ENCODE measurements around the gene GOLGA8J. TPM values are rescaled to one million over a fixed set of nuclear protein-coding genes. Genes with fewer than 3 reads are reported as not detected.
"Not testable (repeated sequence)": the region's sequence is repeated elsewhere in the genome, so short reads cannot be mapped to it uniquely, and the experiment has no call there.

GOLGA8J gene
- total RNA-seq, 1 experiment from 2014 or later: not detected

DNA sequence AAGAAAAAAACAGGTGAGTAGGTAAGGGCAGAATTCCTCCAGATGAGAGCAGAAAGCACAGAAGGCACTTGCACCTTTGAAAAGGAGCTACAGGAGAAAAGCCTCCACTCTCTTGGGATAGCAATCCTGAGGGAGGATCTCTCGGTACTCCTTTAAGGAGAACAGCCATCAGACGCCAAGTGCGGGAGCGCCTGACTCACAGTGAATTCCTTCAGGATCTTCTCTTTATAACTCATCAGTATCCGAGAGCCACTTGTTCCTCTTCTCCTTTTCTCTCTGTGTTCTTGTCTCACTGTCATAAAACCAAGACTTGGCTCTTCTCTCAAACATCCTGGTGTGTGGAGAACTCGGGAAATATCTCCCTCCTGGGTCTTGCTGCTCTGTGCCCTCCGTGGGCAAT, 10.1 kb upstream of the GOLGA8J start:
- no peak for DNase-seq (ENCODE audit: low read depth)

DNA sequence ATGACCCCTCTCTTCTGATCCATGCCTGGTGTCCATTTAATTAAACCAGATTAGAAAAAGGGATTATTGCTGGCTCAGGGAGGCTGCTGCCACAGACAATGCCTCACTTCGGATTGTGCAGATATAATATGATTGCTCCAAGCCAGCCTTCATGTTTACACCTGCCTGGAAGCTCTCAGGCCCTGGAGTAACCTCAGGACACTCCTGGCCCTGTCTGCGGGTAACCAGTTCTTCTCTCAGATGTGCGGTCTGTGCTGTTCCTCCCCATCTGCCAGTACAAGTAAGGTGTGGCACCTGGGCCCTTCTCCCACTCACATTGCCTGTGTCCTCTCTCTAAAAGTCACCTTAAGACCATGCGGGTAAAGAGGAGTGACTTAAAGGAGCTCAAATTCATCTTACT, 8.8 kb upstream of the GOLGA8J start:
- no peak for DNase-seq (ENCODE audit: low read depth)

DNA sequence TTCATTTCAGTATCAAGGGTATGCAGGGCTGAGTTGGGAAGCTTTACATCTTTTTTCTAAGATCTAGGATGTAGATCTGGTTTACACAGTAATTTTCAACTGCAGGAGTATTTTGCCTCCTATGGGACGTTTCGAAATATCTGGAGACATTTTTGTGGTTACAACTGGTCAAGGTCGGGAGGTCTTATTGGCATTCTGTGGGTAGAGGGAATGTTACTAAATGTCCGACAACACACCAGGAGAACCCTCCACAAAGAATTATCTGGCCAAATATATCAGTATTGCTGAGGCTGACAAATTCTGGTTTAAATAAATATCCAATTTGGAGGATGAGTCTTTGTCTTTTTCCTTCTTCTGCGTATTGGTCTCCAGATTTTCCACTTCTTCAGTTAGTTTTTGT, 1.9 kb upstream of the GOLGA8J start:
- peak; percentile 75 for DNase-seq (ENCODE audit: low read depth)

DNA sequence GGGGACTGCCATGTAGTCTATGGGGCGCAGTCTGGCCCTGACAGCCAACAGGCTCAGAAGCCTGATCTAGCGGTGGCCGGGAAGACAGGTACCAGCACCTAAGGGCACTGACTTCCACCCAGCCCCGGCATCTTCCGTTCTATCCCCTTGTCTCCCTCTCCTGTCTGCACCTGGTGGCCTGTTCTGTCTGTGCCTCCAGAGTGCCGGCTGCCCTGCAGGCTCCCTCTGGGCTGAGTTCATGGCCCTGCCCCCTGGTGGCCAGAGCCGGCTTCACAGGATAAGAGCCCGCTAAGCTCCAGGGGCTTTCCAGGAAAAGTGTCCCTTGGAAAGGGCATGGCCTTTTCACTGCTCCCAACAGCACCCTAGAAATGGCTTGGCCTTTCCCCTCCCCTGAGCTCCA, 15.1 kb downstream of the GOLGA8J start:
- DNase-seq (ENCODE audit: low read depth): not testable (repeated sequence)

DNA sequence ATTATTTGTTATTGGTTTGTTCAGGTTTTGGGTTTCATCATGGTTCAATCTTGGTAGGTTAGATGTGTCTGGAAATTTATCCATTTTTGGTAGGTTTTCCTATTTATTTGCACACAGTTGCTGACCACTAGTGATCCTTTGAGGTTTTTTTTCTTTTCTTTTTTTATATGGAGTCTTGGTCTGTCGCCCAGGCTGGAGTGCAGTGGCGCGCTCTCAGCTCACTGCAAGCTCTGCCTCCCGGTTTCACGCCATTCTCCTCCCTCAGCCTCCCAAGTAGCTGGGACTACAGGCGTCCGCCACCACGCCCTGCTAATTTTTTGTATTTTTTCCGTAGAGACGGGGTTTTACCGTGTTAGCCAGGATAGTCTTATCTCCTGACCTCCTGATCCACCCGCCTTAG, 20.1 kb downstream of the GOLGA8J start:
- DNase-seq (ENCODE audit: low read depth): not testable (repeated sequence)

DNA sequence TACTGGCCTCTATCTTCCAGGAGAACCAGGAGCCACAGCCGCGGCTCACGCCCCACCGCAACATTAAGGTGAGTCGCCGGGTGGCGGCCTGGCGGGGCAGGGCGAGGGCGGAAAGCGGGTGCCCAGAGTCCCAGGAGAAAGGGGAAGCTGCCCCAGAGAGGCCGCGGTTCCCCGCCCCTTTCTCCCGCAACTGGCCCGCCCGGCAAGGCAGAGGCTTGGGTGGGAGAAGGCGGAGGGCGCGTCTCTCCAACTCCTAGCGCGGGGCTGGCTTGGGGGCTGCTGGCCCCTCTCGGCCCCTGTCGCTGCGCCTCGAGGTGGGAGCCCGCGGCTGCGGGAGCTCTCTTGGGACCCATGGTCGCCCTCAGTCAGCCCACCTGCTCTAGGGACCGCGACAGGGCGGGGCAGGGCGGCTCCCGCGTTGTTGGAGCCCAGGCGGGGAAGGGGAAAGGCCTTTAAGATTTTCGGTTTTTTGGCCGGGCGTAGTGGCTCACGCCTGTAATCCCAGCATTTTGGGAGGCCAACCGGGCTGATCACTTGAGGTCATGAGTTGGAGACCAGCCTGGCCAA, 21.3 kb downstream of the GOLGA8J start:
- not testable (repeated sequence) for DNase-seq (ENCODE audit: low read depth)

DNA sequence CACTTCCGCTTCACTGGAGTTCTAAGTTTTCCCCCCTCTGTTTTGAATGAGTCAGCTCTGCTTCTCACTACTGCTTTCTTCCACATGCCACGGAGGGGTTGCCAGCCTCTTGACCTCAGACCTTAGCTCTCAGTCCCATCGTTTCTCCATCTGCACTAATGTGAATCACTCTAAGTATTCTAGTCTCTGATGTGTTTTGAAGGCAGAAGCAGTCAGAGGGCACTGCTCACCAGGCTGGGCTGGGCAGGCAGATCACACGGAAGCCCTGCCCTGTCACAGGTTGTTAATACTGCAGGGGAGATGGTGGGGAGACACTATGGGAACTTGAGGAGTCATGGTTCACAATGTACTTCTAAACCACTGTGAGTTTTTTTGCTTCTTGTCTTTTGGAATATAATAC, 27.8 kb downstream of the GOLGA8J start:
- not testable (repeated sequence) for DNase-seq (ENCODE audit: low read depth)

DNA sequence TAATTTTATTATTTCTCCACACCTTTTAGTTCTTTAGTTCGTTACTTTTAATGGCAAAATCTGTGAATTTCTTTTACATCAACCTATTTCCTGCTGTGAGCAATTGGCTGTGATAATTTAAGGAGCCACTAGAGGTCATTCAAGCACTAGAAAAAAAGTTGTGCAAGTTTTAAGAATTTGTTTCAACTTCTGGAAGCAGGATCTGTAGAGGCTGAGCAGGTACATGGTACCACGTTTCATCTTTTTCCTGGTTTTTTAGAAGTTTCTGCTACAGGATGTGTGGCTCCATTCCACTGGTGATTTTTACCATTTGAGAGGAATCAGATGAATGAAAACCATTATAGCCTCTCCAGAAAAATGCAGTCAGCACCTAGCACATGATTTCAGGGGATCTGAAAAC, 47.3 kb downstream of the GOLGA8J start:
- not testable (repeated sequence) for DNase-seq (ENCODE audit: low read depth)

DNA sequence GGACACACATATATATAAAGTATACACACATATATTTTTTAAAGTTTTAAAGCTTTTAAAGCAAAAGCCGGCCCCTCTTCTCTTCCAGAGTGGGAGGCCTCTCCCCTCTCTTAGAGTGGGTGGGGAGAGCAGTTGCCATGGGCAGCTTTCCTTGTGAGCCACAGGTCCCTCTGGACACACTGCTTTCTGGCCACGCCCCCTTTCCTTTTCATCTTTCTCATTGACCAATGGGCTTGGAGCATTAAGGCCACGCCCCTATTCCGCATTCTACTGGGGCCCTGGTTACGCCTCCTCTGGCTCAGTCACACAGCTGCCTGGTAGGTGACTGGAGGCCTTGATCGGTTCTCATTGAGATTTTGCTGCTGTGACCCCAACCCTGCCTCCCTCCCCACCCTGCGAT, 52.0 kb downstream of the GOLGA8J start, which contains the start of gene GOLGA8T:
Gene GOLGA8T, plus strand, starts transcription at position 301 of the 400 bp plus-strand sequence. Its CDS starts 98 bp downstream, at position 399.
- not testable (repeated sequence) for DNase-seq (ENCODE audit: low read depth)

Other genes starting within 250 kb of the GOLGA8J start
- not detected in 2 replicates for gene GOLGA8T, start 52.1 kb downstream of the GOLGA8J start, total RNA-seq (2014; rRNA removed)

Data from LHCN-M2 (cell line).